K562 (cell line): ENCODE results near the gene KRT83. TPM values are rescaled to one million over a fixed set of nuclear protein-coding genes. Genes with fewer than 3 reads are reported as not detected.

Source experiments
- ATAC-seq: fragments of 200-7000 bp; cut with Tn5 transposase; 3 replicates; pipeline ENCODE4 v1.9.1; 2020; ENCODE audit warnings: moderate library complexity
- BruUV-seq: library from RNA; stranded (reverse); fragments of 400-500 nt; replicated peaks from 2 replicates; lab custom pipeline; 2021; lab: Mats Ljungman, UMichigan
- CTCF ChIA-PET: fragments of 300-600 bp; formaldehyde crosslinking; extraction: SDS; loops from one replicate; lab custom pipeline; 2021; ENCODE audit warnings: low intra/inter-chr PET ratio; lab: Yijun Ruan, JAX
- POLR2A ChIA-PET: fragments of 300-600, 350-650 bp; sonication (Branson Sonifier 250); formaldehyde crosslinking; extraction: SDS; loops from one replicate; lab custom pipeline; 2021; ENCODE audit warnings: antibody characterized with exemption, inconsistent platforms; lab: Yijun Ruan, JAX
- DNase-seq, 4 experiments: peaks; one replicate each; pipeline versions ENCODE4 v3.0.0 to v3.0.0-alpha.2; 2011 to 2018; ENCODE audit warnings: low spot score in 3 of 4, mixed read lengths in 3 of 4; ENCODE audit errors: extremely low read depth in 1 of 4
- FAIRE-seq: peaks from 2 replicates; lab custom pipeline; 2011; peaks lifted over from hg19 to GRCh38; lab: Jason Lieb, UNC
- H2AFZ ChIP-seq: 2 replicates; pipeline ENCODE4 v1.6.0; 2011; ENCODE audit warnings: low read depth, low read length, control low read depth, inconsistent platforms
- H3K27ac ChIP-seq: fragments of 200-600 bp; 3 replicates; pipeline ENCODE4 v1.8.0; 2011; ENCODE audit warnings: low read depth, mild to moderate bottlenecking, control low read depth, inconsistent platforms, low read length, moderate library complexity, mixed read lengths; ENCODE audit errors: extremely low read depth
- H3K27me3 ChIP-seq, 2 experiments: fragments of 300-600 bp in 1 of 2; 2 replicates in 1 of 2; 3 replicates in 1 of 2; pipeline versions ENCODE4 v1.6.0 to v1.8.0; 2011; ENCODE audit warnings: inconsistent platforms in 2 of 2, low read length in 2 of 2, mild to moderate bottlenecking in 1 of 2, mixed read lengths in 1 of 2, moderate library complexity in 1 of 2; ENCODE audit not compliant: control insufficient read depth in 2 of 2, insufficient read depth in 2 of 2
- H3K36me3 ChIP-seq: fragments of 300-600 bp; 3 replicates; pipeline ENCODE4 v1.8.0; 2011; ENCODE audit warnings: mild to moderate bottlenecking, low read length, inconsistent platforms; ENCODE audit not compliant: control insufficient read depth, insufficient read depth
- H3K4me1 ChIP-seq, 2 experiments: fragments of 200-600 bp in 1 of 2; replicated peaks in 1 of 2; 2 replicates in 1 of 2; 3 replicates in 1 of 2; pipeline versions ENCODE4 v1.5.1 to v1.8.0; 2011; ENCODE audit warnings: inconsistent platforms in 2 of 2, low read length in 2 of 2, mild to moderate bottlenecking in 1 of 2, mixed read lengths in 1 of 2, moderate library complexity in 1 of 2; ENCODE audit not compliant: control insufficient read depth in 2 of 2, insufficient read depth in 2 of 2
- H3K4me2 ChIP-seq: 2 replicates; pipeline ENCODE4 v1.6.1; 2011; ENCODE audit warnings: low read length, control low read depth, inconsistent platforms, mixed read lengths; ENCODE audit not compliant: insufficient read depth
- H3K4me3 ChIP-seq: fragments of 200-600 bp; sonication (generic), shearing (Covaris generic); 2 replicates; pipeline ENCODE4 v1.5.1; 2016; ENCODE audit warnings: control low read depth, inconsistent platforms
- H3K79me2 ChIP-seq: fragments of 200-600 bp; 3 replicates; pipeline ENCODE4 v1.8.0; 2011; ENCODE audit warnings: low read length, inconsistent platforms; ENCODE audit not compliant: control insufficient read depth, insufficient read depth
- H3K9ac ChIP-seq, 2 experiments: 2 replicates each; pipeline versions ENCODE4 v1.6.0 to v1.6.1; 2011; ENCODE audit warnings: low read depth in 2 of 2, low read length in 2 of 2, control low read depth in 1 of 2, inconsistent platforms in 1 of 2, mild to moderate bottlenecking in 1 of 2, mixed read lengths in 1 of 2; ENCODE audit not compliant: insufficient read depth in 1 of 2
- H3K9me1 ChIP-seq: one replicate; pipeline ENCODE4 v1.6.0; 2011; ENCODE audit warnings: inconsistent platforms, mild to moderate bottlenecking, low read length, moderate library complexity; ENCODE audit not compliant: control insufficient read depth, insufficient read depth
- H3K9me3 ChIP-seq: replicated peaks from 2 replicates; pipeline ENCODE4 v1.5.1; 2011; ENCODE audit warnings: low read depth, low read length, inconsistent platforms; ENCODE audit not compliant: control insufficient read depth, insufficient read depth
- H4K20me1 ChIP-seq: replicated peaks from 2 replicates; pipeline ENCODE4 v1.6.1; 2011; ENCODE audit warnings: low read length, inconsistent platforms, mixed read lengths; ENCODE audit not compliant: control insufficient read depth, insufficient read depth
- HNRNPUL1 ChIP-seq: fragments of 200-400 bp; formaldehyde crosslinking; IDR thresholded peaks from 2 replicates; pipeline ENCODE4 v1.6.1; 2017; ENCODE audit warnings: low read length
- IFI16 ChIP-seq: fragments of 250-450 bp; sonication (Bioruptor Pico); IDR thresholded peaks from 2 replicates; pipeline ENCODE4 v2.1.2; 2022; ENCODE audit warnings: mild to moderate bottlenecking, inconsistent platforms
- LCOR ChIP-seq: sonication (generic); formaldehyde crosslinking; IDR thresholded peaks from 2 replicates; pipeline ENCODE4 v1.8.0; 2022; ENCODE audit warnings: mild to moderate bottlenecking, missing genetic modification reagents
- POLR2AphosphoS5 ChIP-seq: IDR thresholded peaks from 2 replicates; pipeline ENCODE4 v1.6.1; 2011; ENCODE audit warnings: mild to moderate bottlenecking, low read depth, low read length, moderate library complexity; ENCODE audit not compliant: control insufficient read depth, insufficient read depth
- SP1 ChIP-seq: sonication (generic); formaldehyde crosslinking; IDR thresholded peaks from 2 replicates; pipeline ENCODE4 v1.8.1; 2022; ENCODE audit warnings: mild to moderate bottlenecking, missing genetic modification reagents
- TCF7 ChIP-seq: sonication (generic); IDR thresholded peaks from 2 replicates; pipeline ENCODE4 v1.6.1; 2016; ENCODE audit warnings: antibody characterized with exemption, borderline replicate concordance
- TCFL5 ChIP-seq: fragments of 250-450 bp; sonication (Bioruptor Pico); conservative IDR thresholded peaks from 2 replicates; pipeline ENCODE4 v1.6.1; 2021; ENCODE audit warnings: mild to moderate bottlenecking, moderate library complexity, matching md5 sums
- U2AF1 ChIP-seq: fragments of 200-400 bp; formaldehyde crosslinking; optimal IDR thresholded peaks from 2 replicates; pipeline ENCODE3; 2017; ENCODE audit warnings: mild to moderate bottlenecking, low read depth, low read length, moderate library complexity
- ZNF124 ChIP-seq: sonication (generic); formaldehyde crosslinking; IDR thresholded peaks from 2 replicates; pipeline ENCODE4 v1.8.1; 2022; ENCODE audit warnings: missing genetic modification reagents
- ZNF175 ChIP-seq: fragments of 200-800 bp; sonication (Bioruptor generic); IDR thresholded peaks from 2 replicates; pipeline ENCODE4 v1.6.1; 2016; ENCODE audit warnings: low read depth, mild to moderate bottlenecking, missing genetic modification characterization, missing compliant biosample characterization
- ZNF354B ChIP-seq: fragments of 250-450 bp; sonication (Bioruptor Pico); IDR thresholded peaks from 2 replicates; pipeline ENCODE4 v1.4.0; 2020
- ZNF778 ChIP-seq: fragments of 450-650 bp; formaldehyde crosslinking; IDR thresholded peaks from 2 replicates; pipeline ENCODE4 v1.4.0; 2020; ENCODE audit warnings: mild to moderate bottlenecking, moderate library complexity
- WGBS: fragments of 100-300 bp; shearing (Covaris generic); methylation state at CpG from one replicate; pipeline ENCODE4 v1.1.6; 2016; ENCODE audit warnings: low coverage, mixed read lengths; ENCODE audit not compliant: insufficient coverage; ENCODE audit errors: missing lambda C conversion rate; 5-methylcytosine and 5-hydroxymethylcytosine counted together
- in situ Hi-C: fragments of 300-500 bp; cut with MboI; formaldehyde crosslinking; loops from 4 replicates; pipeline ENCODE4 v1.15.0; 2018; ENCODE audit warnings: inconsistent platforms, mixed read lengths
- intact Hi-C: fragments of 100-400 bp; cut with micrococcal nuclease; formaldehyde crosslinking; loops from 2 replicates; pipeline ENCODE4 v1.14.2; 2022
- polyA plus RNA-seq, 8 experiments: library from polyadenylated mRNA; depleted of rRNA in 4 of 8; stranded (reverse) in 5 of 8; unstranded in 3 of 8; fragments of >200 nt; fragmentation: Nextera tagmentation in 2 of 8; fragmentation: Illumina TruSeq in 1 of 8; extraction: Ambion mirVana in 2 of 8; extraction: Trizol in 1 of 8; gene quantifications; 2 replicates each; pipeline versions ENCODE4 v1.2.1 to v1.2.3, GENCODE V29; 2011 to 2014; ENCODE audit warnings: inconsistent platforms in 1 of 8, missing spikeins in 1 of 8
- total RNA-seq, 7 experiments: library from RNA; depleted of rRNA in 6 of 7; stranded (reverse); fragments of >200 nt in 6 of 7; fragmentation: Illumina TruSeq in 2 of 7; extraction: Trizol in 2 of 7; gene quantifications; 2 replicates each; pipeline versions ENCODE4 v1.2.1 to v1.2.3, GENCODE V29; 2011 to 2021; ENCODE audit warnings: low replicate concordance in 1 of 7
- TF ChIP-seq, protein P1 (sequence below): fragments of 200-800 bp; sonication (Bioruptor generic); IDR thresholded peaks from 2 replicates; pipeline ENCODE4 v1.6.1; 2017; ENCODE audit warnings: missing genetic modification characterization, missing compliant biosample characterization
- TF ChIP-seq, protein P2 (sequence below): IDR thresholded peaks from 2 replicates; pipeline ENCODE4 v1.6.1; 2011; ENCODE audit warnings: borderline replicate concordance, low read depth, mild to moderate bottlenecking, moderate library complexity, low read length; ENCODE audit not compliant: insufficient read depth, poor library complexity, severe bottlenecking
- TF ChIP-seq, protein P3 (sequence below): fragments of 450-650 bp; IDR thresholded peaks from 2 replicates; pipeline ENCODE4 v1.7.0; 2016; ENCODE audit warnings: borderline replicate concordance

Gene KRT83
- total and polyA plus RNA-seq, 9 of the 15 experiments (the other 6 are each of a cell fraction or from before 2014, with no cell fraction given): not detected

DNA sequence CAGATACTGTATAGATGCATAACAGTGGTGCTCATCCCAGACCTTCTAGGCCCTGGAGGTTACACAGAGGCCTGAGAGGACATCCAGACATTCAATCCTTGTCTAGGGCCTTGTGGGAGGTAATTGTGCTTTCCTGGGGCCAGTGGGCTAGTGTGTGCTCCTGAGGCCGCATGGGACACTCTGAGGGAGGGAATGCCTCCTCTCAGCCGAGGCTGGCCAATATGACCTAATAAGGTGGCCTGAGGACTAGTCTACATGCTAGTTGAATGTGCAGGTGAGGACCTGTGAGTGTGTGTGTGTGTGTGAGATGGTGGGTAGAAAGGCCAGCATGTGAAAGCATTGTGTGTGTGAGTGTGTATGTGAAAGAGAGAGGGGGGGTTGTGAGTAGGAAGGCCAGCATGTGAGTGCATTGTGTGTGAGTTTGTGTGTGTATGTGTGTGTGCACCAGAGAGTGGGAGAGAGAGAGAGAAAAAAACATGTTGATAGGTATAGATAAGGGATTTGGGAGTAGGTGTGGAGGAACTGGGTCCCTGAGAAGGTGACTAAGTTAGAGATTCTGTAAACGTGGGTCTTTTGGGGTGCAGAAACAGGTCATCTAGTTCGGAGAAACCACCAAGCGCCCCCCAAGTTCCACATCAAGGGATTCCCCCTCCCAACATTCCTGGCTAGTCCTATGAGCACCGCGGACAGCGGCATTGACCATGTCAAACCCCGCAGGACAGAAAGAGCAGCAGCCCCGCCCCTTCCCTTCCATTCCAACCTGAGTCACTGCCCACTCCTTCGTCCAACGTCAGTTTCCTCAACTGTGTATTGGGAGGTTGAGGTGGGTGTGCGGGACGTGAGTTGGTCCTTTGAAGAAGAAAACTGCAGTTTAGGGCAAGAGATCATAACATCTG lies 20.2 kb downstream of the KRT83 start (continued):
- TF ChIP-seq, protein P1, sequence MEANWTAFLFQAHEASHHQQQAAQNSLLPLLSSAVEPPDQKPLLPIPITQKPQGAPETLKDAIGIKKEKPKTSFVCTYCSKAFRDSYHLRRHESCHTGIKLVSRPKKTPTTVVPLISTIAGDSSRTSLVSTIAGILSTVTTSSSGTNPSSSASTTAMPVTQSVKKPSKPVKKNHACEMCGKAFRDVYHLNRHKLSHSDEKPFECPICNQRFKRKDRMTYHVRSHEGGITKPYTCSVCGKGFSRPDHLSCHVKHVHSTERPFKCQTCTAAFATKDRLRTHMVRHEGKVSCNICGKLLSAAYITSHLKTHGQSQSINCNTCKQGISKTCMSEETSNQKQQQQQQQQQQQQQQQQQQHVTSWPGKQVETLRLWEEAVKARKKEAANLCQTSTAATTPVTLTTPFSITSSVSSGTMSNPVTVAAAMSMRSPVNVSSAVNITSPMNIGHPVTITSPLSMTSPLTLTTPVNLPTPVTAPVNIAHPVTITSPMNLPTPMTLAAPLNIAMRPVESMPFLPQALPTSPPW (CRISPR knock-in tag): peak; percentile 40

- ATAC-seq (no peak), FAIRE-seq (no peak), DNase-seq (no peak)
- Histone ChIP-seq H4K20me1 (no peaks in the 10 kb centered on the region; the same call in 1 of the 2 replicates), H3K36me3 (no peaks in the 10 kb centered on the region), H3K4me3 (no peak overlapping the region), H3K4me1 (no peaks in the 10 kb centered on the region), H3K27ac (no peak overlapping the region), H3K27me3 (peaks cover 5 to 24% of the 10 kb centered on the region in 2 experiments; a peak in 4 of 5 replicates), H3K9ac (no peak overlapping the region), H2AFZ (no peak overlapping the region), H3K79me2 (no peaks in the 10 kb centered on the region), H3K4me2 (no peak overlapping the region), H3K9me1 (no peaks in the 10 kb centered on the region), H3K9me3 (no peaks in the 10 kb centered on the region)
- ChIA-PET CTCF (no interaction called here), POLR2A (no interaction called here)
- intact Hi-C loops: no loop called here
- 0% methylated on average over 4 of the region's 4 CpGs for WGBS
- BruUV-seq: no TSS peak
- in situ Hi-C loops: no loop called here
- TF ChIP-seq IFI16 (no peak), ZNF124 (CRISPR knock-in tag) (no peak), TCF7 (no peak), TCFL5 (CRISPR knock-in tag) (no peak), ZNF354B (CRISPR knock-in tag) (no peak), SP1 (no peak), HNRNPUL1 (no peak), LCOR (no peak), U2AF1 (no peak), ZNF175 (CRISPR knock-in tag) (no peak), ZNF778 (CRISPR knock-in tag) (no peak), POLR2AphosphoS5 (no peak)
- TF ChIP-seq, protein P2, sequence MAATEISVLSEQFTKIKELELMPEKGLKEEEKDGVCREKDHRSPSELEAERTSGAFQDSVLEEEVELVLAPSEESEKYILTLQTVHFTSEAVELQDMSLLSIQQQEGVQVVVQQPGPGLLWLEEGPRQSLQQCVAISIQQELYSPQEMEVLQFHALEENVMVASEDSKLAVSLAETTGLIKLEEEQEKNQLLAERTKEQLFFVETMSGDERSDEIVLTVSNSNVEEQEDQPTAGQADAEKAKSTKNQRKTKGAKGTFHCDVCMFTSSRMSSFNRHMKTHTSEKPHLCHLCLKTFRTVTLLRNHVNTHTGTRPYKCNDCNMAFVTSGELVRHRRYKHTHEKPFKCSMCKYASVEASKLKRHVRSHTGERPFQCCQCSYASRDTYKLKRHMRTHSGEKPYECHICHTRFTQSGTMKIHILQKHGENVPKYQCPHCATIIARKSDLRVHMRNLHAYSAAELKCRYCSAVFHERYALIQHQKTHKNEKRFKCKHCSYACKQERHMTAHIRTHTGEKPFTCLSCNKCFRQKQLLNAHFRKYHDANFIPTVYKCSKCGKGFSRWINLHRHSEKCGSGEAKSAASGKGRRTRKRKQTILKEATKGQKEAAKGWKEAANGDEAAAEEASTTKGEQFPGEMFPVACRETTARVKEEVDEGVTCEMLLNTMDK: no peak
- TF ChIP-seq, protein P3, sequence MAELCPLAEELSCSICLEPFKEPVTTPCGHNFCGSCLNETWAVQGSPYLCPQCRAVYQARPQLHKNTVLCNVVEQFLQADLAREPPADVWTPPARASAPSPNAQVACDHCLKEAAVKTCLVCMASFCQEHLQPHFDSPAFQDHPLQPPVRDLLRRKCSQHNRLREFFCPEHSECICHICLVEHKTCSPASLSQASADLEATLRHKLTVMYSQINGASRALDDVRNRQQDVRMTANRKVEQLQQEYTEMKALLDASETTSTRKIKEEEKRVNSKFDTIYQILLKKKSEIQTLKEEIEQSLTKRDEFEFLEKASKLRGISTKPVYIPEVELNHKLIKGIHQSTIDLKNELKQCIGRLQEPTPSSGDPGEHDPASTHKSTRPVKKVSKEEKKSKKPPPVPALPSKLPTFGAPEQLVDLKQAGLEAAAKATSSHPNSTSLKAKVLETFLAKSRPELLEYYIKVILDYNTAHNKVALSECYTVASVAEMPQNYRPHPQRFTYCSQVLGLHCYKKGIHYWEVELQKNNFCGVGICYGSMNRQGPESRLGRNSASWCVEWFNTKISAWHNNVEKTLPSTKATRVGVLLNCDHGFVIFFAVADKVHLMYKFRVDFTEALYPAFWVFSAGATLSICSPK: no peak
These were observed 22.5 kb downstream of the KRT83 start for GRCh38 chr12:52298677-52299190.
